Fibroblast of skin of left biceps (primary cell): ENCODE measurements around the gene UNC5CL.
"Not testable (repeated sequence)": the region's sequence is repeated elsewhere in the genome, so short reads cannot be mapped to it uniquely, and the experiment has no call there.

Experiments used
- DNase-seq, 2 experiments: peaks; one replicate each; pipeline ENCODE4 v3.0.0-alpha.2; 2013; ENCODE audit warnings: low read depth in 2 of 2

Gene UNC5CL

GRCh38 chr6:41038205-41038604 is 816 bp downstream of the UNC5CL start:
- no peak for DNase-seq

- no peak for DNase-seq
Observed at GRCh38 chr6:41037107-41037900, 1.7 kb downstream of the UNC5CL start.

- no peak for DNase-seq
Observed at GRCh38 chr6:41036601-41037000, 2.4 kb downstream of the UNC5CL start.

- no peak for DNase-seq
Observed at GRCh38 chr6:41036186-41036585, 2.8 kb downstream of the UNC5CL start.

GRCh38 chr6:41033776-41034175 is 5.2 kb downstream of the UNC5CL start:
- DNase-seq: no peak

- no peak for DNase-seq
Observed at GRCh38 chr6:41032830-41033229, 6.2 kb downstream of the UNC5CL start.

- no peak for DNase-seq
Observed at GRCh38 chr6:41028561-41029412, 10.2 kb downstream of the UNC5CL start.

- DNase-seq: peak; percentile 18 to 24
Observed at GRCh38 chr6:41027799-41028560, 11.0 kb downstream of the UNC5CL start.

- no peak for DNase-seq
Observed at GRCh38 chr6:41027241-41027640, 11.8 kb downstream of the UNC5CL start.

GRCh38 chr6:41025966-41026530 is 13.0 kb downstream of the UNC5CL start:
- no peak for DNase-seq

GRCh38 chr6:41023114-41023513 is 15.9 kb downstream of the UNC5CL start:
- DNase-seq: no peak

- no peak for DNase-seq
Observed at GRCh38 chr6:41022294-41022693, 16.7 kb downstream of the UNC5CL start.

- no peak for DNase-seq
Observed at GRCh38 chr6:41021832-41022231, 17.2 kb downstream of the UNC5CL start.

GRCh38 chr6:41017663-41018062 is 21.4 kb downstream of the UNC5CL start:
- DNase-seq: no peak

- not testable (repeated sequence) for DNase-seq
Observed at GRCh38 chr6:41015860-41016259, 23.2 kb downstream of the UNC5CL start.

GRCh38 chr6:41014780-41015179 is 24.2 kb downstream of the UNC5CL start:
- no peak for DNase-seq

GRCh38 chr6:41013466-41014153 is 25.4 kb downstream of the UNC5CL start:
- DNase-seq: no peak

- DNase-seq: no peak
Observed at GRCh38 chr6:41011673-41012072, 27.3 kb downstream of the UNC5CL start.

GRCh38 chr6:41009669-41010068 is 29.4 kb downstream of the UNC5CL start:
- DNase-seq: no peak

- no peak for DNase-seq
Observed at GRCh38 chr6:41008011-41008410, 31.0 kb downstream of the UNC5CL start.

GRCh38 chr6:41006980-41007379 is 32.0 kb downstream of the UNC5CL start:
- DNase-seq: not testable (repeated sequence)
